SU-DHL-6 (cell line): ENCODE measurements around the gene ZMYND8.

Experiments
- EZH2phosphoT487 ChIP-seq: fragments of 200-600 bp; sonication (generic), shearing (Covaris generic); conservative IDR thresholded peaks from 2 replicates; pipeline ENCODE4 v1.6.1; 2018; ENCODE audit warnings: mild to moderate bottlenecking, antibody characterized with exemption, low read length, moderate library complexity, mixed read lengths
- TF ChIP-seq, protein P1 (sequence below): fragments of 200-600 bp; sonication (generic); IDR thresholded peaks from one replicate; pipeline ENCODE4 v1.5.1; 2017; ENCODE audit warnings: antibody characterized with exemption, mild to moderate bottlenecking, low read length, moderate library complexity; ENCODE audit not compliant: insufficient read depth, poor library complexity, severe bottlenecking

- TF ChIP-seq, protein P1, sequence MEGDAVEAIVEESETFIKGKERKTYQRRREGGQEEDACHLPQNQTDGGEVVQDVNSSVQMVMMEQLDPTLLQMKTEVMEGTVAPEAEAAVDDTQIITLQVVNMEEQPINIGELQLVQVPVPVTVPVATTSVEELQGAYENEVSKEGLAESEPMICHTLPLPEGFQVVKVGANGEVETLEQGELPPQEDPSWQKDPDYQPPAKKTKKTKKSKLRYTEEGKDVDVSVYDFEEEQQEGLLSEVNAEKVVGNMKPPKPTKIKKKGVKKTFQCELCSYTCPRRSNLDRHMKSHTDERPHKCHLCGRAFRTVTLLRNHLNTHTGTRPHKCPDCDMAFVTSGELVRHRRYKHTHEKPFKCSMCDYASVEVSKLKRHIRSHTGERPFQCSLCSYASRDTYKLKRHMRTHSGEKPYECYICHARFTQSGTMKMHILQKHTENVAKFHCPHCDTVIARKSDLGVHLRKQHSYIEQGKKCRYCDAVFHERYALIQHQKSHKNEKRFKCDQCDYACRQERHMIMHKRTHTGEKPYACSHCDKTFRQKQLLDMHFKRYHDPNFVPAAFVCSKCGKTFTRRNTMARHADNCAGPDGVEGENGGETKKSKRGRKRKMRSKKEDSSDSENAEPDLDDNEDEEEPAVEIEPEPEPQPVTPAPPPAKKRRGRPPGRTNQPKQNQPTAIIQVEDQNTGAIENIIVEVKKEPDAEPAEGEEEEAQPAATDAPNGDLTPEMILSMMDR: no peak
- TF ChIP-seq EZH2phosphoT487: no peak
These were observed 132.6 kb downstream of the ZMYND8 start for GRCh38 chr20:47223896-47224295.
